ENCODE measurements around the gene PLXNB2.

The PLXNB2 gene

GRCh38 chr22:50226063-50226874 lies 81.2 kb downstream of the PLXNB2 start:
- no peak overlapping the region for H3K4me3 ChIP-seq (ENCODE audit: low read depth, low read length)
- TF ChIP-seq CTCF (IDR thresholded peaks at IDR 0.05; ENCODE audit: borderline replicate concordance, insufficient read depth, low read depth, low read length), result no peak

- no peak for TF ChIP-seq CTCF (IDR thresholded peaks at IDR 0.05; ENCODE audit: borderline replicate concordance, insufficient read depth, low read depth, low read length)
- H3K4me3 ChIP-seq (ENCODE audit: low read depth, low read length), result no peak overlapping the region
These were observed 82.1 kb downstream of the PLXNB2 start for GRCh38 chr22:50225200-50225969.
